GM21528 (cell line): ENCODE measurements around the gene NTRK3.

Source experiments
- ATAC-seq: cut with Tn5 transposase; IDR thresholded peaks from one replicate; pipeline ENCODE4 v1.9.1; 2021; ENCODE audit warnings: mild to moderate bottlenecking, moderate library complexity; ENCODE audit not compliant: unreplicated experiment, low FRiP score

The NTRK3 gene

GRCh38 chr15:88256279-88257230 lies at the start of gene NTRK3:
Gene NTRK3, minus strand, starts transcription at chr15:88256739. Its CDS starts 586 bp downstream, at chr15:88256153.
- no peak for ATAC-seq

- ATAC-seq = no peak
These were observed 46.9 kb upstream of the NTRK3 start for GRCh38 chr15:88303395-88303794.

GRCh38 chr15:88302373-88302772 lies 45.8 kb upstream of the NTRK3 start:
- ATAC-seq = no peak

- no peak for ATAC-seq
These were observed 44.8 kb upstream of the NTRK3 start for GRCh38 chr15:88301311-88301710.

- no peak for ATAC-seq
These were observed 44.3 kb upstream of the NTRK3 start for GRCh38 chr15:88300861-88301260.

- ATAC-seq = no peak
These were observed 43.5 kb upstream of the NTRK3 start for GRCh38 chr15:88300089-88300488.

- no peak for ATAC-seq
These were observed 43.0 kb upstream of the NTRK3 start for GRCh38 chr15:88299497-88299896.

- ATAC-seq = no peak
These were observed 32.1 kb upstream of the NTRK3 start for GRCh38 chr15:88288661-88289060.

GRCh38 chr15:88288206-88288605 lies 31.7 kb upstream of the NTRK3 start:
- no peak for ATAC-seq

GRCh38 chr15:88284318-88284998 lies 27.9 kb upstream of the NTRK3 start:
- no peak for ATAC-seq

GRCh38 chr15:88282614-88283013 lies 26.1 kb upstream of the NTRK3 start:
- no peak for ATAC-seq

- ATAC-seq = no peak
These were observed 20.4 kb upstream of the NTRK3 start for GRCh38 chr15:88276821-88277410.

- no peak for ATAC-seq
These were observed 19.3 kb upstream of the NTRK3 start for GRCh38 chr15:88275804-88276203.

- ATAC-seq = peak; percentile 89
These were observed 18.3 kb upstream of the NTRK3 start for GRCh38 chr15:88274553-88275460.

- no peak for ATAC-seq
These were observed 15.9 kb upstream of the NTRK3 start for GRCh38 chr15:88272421-88272820.

GRCh38 chr15:88269356-88270062 lies 13.0 kb upstream of the NTRK3 start:
- no peak for ATAC-seq

- no peak for ATAC-seq
These were observed 11.2 kb upstream of the NTRK3 start for GRCh38 chr15:88267720-88268119.

GRCh38 chr15:88266170-88266569 lies 9.6 kb upstream of the NTRK3 start:
- ATAC-seq = no peak

- ATAC-seq = no peak
These were observed 8.1 kb upstream of the NTRK3 start for GRCh38 chr15:88264622-88265021.

GRCh38 chr15:88262064-88262463 lies 5.5 kb upstream of the NTRK3 start:
- ATAC-seq = no peak
